Large intestine (tissue), 3 donors: Measurements from ENCODE around the gene ABHD2. TPM values are rescaled to one million over a fixed set of nuclear protein-coding genes. Genes with fewer than 3 reads are reported as not detected.

Experiments used
- DNase-seq, 2 donors: peaks; one replicate each; pipeline versions ENCODE4 v3.0.0 to v3.0.0-alpha.2; 2013
- H3K27ac ChIP-seq: one replicate; pipeline ENCODE4 v1.5.1; 2013; ENCODE audit warnings: low read length
- H3K27me3 ChIP-seq: 2 replicates; pipeline ENCODE4 v1.6.1; 2013; ENCODE audit warnings: low read length; ENCODE audit not compliant: control insufficient read depth, insufficient read depth
- H3K36me3 ChIP-seq: 2 replicates; pipeline ENCODE4 v1.6.1; 2013; ENCODE audit warnings: low read length; ENCODE audit not compliant: control insufficient read depth, insufficient read depth
- H3K4me1 ChIP-seq: one replicate; pipeline ENCODE4 v1.6.1; 2013; ENCODE audit warnings: low read length; ENCODE audit not compliant: control insufficient read depth, insufficient read depth
- H3K4me3 ChIP-seq: one replicate; pipeline ENCODE4 v1.5.1; 2013; ENCODE audit warnings: low read length
- H3K9me3 ChIP-seq: one replicate; pipeline ENCODE4 v1.6.1; 2013; ENCODE audit warnings: mild to moderate bottlenecking, low read depth, low read length, moderate library complexity; ENCODE audit not compliant: control insufficient read depth
- WGBS: methylation state at CpG from one replicate; pipeline ENCODE4 v1.1.5; 2013; ENCODE audit warnings: low lambda C conversion rate; ENCODE audit not compliant: insufficient coverage; 5-methylcytosine and 5-hydroxymethylcytosine counted together
- polyA plus RNA-seq: library from polyadenylated mRNA; unstranded; fragments of 120-200 nt; gene quantifications from one replicate; pipeline ENCODE4 v1.2.1, GENCODE V29; 2013

The ABHD2 gene
- polyA plus RNA-seq, 1 donor, result 58.1 TPM

DNA sequence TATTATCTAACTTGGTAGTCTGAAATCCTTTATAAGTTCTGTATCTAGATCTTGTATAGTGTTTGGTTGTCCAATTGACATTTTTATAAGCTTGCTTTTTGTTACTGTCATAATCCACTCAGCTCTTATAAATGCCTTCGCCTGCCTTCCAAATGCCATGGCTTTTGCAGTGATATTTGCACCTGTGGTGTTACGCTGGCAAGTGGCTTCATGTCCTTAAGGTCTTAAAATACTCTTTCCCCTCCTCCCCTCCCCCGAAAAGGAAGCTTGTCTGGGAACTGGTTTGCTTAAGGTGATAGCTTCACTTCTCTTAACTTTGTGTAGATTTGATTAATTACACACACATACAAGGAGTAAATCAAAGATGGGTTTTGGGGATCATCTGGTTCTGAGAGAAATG lies 62.0 kb downstream of the ABHD2 start:
- Histone ChIP-seq H3K36me3 (peaks cover 19% of the 10 kb centered on the region), H3K27ac (peak overlapping the region; percentile 13), H3K4me3 (no peak overlapping the region), H3K4me1 (peaks cover 3% of the 10 kb centered on the region), H3K27me3 (no peaks in the 10 kb centered on the region), H3K9me3 (no peaks in the 10 kb centered on the region)
- DNase-seq, result no peak
- 50% methylated on average over 3 of the region's 3 CpGs for WGBS

DNA sequence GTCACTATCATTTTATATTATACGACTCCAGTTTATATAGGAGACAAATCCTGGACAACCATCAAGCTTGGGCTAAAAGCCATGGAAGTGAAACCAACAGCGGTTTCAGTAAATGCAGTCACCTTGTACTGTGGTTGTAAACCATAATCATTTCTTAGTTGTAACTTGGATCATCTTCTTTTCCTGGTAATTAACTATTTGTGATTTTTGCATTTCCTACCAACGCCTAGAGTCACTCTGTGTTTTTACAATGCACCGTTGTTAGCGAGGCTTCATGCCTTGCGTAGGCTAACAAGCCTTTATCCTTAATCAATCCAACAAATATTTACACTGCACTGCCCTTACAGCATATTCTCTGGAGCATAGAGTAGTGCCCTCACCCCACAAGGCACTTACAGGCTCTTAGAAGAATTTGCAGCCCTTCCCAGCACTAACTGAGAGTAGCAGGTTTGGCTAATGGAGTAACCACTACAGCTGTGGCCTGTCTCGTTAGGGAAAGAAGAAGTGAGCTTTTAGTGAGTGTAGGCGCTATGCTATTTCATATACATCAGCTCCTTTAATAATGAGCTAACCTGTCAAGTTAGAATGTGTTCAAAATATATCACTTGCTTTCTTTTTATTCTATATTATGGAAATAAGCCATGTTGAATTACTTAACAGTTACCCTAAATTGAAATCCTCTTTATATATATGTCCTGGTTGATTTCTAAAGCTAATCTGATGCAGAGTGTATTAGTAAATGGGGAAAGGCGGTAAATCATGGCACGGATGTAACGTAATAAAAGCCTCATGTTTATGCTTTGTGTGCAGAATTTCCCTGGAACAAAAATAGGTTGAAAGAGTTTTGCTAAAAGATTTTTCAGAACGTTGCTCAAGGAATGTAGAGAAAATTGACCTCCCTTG lies 62.8 kb downstream of the ABHD2 start:
- 64% methylated on average over 5 of the region's 12 CpGs for WGBS
- Histone ChIP-seq H3K27ac (peak overlapping the region; percentile 13), H3K27me3 (no peaks in the 10 kb centered on the region), H3K36me3 (peaks cover 25% of the 10 kb centered on the region), H3K4me3 (no peak overlapping the region), H3K4me1 (peaks cover 3% of the 10 kb centered on the region), H3K9me3 (no peaks in the 10 kb centered on the region)
- peak; percentile 31 to 68 for DNase-seq

DNA sequence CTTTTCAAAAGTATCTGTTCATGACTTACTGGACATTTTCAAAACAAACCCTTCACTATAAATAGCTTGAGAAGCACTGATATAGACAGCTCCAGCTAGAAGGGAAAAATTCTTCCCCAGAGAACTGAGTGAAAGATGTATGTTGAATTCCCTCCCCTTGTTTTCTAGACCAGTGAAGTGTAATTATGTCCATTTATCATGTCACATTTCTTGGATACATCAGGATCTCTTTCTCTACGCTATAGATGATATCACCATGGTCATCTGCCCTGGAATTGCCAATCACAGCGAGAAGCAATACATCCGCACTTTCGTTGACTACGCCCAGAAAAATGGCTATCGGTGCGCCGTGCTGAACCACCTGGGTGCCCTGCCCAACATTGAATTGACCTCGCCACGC lies 66.9 kb downstream of the ABHD2 start:
- Histone ChIP-seq H3K4me3 (no peak overlapping the region), H3K36me3 (peaks cover 42% of the 10 kb centered on the region), H3K4me1 (peaks cover 3% of the 10 kb centered on the region), H3K27me3 (no peaks in the 10 kb centered on the region), H3K27ac (no peak overlapping the region), H3K9me3 (no peaks in the 10 kb centered on the region)
- DNase-seq, result no peak
- WGBS, result 100% methylated on average over 1 of the region's 10 CpGs

DNA sequence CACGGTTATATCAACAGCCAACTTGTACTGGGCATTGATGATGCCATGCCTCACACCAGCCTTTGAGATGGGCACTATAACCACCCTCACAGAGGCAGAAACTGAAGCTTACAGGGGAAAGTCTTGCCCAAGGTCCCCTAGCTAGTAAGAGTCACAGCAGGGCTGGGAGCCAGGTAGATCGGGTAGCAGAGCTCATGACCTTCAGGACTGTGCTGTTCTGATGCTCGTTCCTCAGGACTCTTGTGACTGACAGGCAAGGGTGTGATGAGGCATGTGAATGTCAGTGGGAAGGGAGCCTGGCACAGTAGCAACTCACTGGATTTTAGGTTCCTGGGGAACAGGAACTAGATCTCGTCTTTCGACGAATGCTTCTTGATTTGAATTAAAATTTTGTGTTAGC lies 67.4 kb downstream of the ABHD2 start:
- Histone ChIP-seq H3K27ac (no peak overlapping the region), H3K9me3 (no peaks in the 10 kb centered on the region), H3K36me3 (peaks cover 45% of the 10 kb centered on the region), H3K4me3 (no peak overlapping the region), H3K27me3 (no peaks in the 10 kb centered on the region), H3K4me1 (no peaks in the 10 kb centered on the region)
- no peak for DNase-seq
- WGBS, result no CpG with 5 or more reads among the region's 6 CpGs

DNA sequence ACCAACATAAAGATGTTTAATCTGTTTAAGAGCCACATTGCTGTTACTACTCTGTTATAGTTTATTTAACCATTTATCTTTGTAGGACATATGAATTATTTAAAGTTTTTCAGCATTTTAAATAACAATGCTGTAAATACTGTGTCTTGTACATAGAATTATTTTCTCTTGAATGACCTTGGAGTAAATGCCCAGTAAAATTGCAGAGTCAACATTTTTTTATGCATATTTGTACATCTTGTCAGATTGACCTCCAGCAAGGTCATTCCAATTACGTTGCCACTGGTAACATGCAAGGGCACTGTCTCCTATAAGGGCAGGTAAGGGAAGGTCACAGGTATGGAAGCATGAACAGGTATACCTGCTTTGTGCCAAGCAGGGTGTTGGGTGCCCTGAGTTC lies 68.8 kb downstream of the ABHD2 start:
- no peaks in the 10 kb centered on the region for H3K4me1 ChIP-seq
- no peak overlapping the region for H3K27ac ChIP-seq
- no CpG with 5 or more reads among the region's 1 CpG for WGBS
- H3K36me3 ChIP-seq, result peaks cover 48% of the 10 kb centered on the region
- H3K9me3 ChIP-seq, result no peaks in the 10 kb centered on the region
- DNase-seq, result no peak
- no peaks in the 10 kb centered on the region for H3K27me3 ChIP-seq
- H3K4me3 ChIP-seq, result no peak overlapping the region

DNA sequence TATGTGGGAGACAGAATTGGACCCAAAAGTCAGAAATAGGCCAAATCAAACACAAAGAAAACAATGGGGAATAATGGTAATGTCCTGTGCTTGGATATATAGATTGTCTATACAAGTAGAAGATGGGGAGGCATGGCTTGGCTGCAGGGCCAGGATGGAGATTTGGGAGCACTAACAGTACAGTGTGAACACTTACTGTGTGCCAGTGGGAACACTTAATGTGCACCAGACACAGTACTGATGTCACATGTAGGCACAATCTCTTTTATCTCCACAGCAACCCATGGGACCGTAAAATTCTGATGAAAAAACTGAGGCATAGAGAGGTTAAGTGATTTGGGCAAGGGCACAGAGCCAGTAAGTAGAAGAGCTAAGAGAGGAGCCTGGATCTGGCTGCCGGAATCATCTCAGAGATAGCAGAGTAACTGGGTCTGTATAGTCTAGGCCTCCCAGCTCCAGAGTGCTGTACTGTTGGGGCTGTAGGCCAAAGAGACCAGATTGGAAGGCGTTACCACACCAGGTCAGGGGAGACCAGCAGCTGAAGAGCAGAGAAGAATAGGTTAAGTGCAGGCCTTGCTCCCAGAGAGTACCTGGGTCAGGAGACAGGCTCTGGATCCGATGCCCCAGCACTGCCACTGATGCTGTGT lies 69.8 kb downstream of the ABHD2 start:
- no peaks in the 10 kb centered on the region for H3K27me3 ChIP-seq
- WGBS, result no CpG with 5 or more reads among the region's 4 CpGs
- H3K9me3 ChIP-seq, result no peaks in the 10 kb centered on the region
- peaks cover 44% of the 10 kb centered on the region for H3K36me3 ChIP-seq
- H3K4me1 ChIP-seq, result no peaks in the 10 kb centered on the region
- DNase-seq, result no peak
- no peak overlapping the region for H3K27ac ChIP-seq
- H3K4me3 ChIP-seq, result no peak overlapping the region

DNA sequence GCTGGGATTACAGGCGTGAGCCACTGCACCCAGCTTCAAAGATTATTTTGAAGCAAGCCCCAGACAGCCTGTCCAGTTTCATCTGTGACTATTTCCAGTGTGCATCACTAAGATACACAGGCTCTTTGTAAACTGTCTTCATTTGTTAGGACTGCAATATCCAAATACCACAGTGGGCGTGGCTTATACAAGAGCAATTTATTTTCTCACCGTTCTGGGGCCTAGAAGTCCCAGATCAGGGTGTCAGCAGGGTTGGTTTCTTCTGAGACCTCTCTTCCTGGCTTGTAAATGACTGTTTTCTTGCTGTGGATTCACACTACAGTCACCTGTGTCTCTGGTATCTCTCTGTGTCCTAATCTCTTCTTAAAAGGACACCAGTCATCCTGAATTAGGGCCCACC lies 73.4 kb downstream of the ABHD2 start:
- no CpG with 5 or more reads among the region's 3 CpGs for WGBS
- no peaks in the 10 kb centered on the region for H3K9me3 ChIP-seq
- no peak for DNase-seq
- peaks cover 8% of the 10 kb centered on the region for H3K4me1 ChIP-seq
- no peak overlapping the region for H3K27ac ChIP-seq
- H3K27me3 ChIP-seq, result no peaks in the 10 kb centered on the region
- H3K4me3 ChIP-seq, result no peak overlapping the region
- H3K36me3 ChIP-seq, result peaks cover 31% of the 10 kb centered on the region

DNA sequence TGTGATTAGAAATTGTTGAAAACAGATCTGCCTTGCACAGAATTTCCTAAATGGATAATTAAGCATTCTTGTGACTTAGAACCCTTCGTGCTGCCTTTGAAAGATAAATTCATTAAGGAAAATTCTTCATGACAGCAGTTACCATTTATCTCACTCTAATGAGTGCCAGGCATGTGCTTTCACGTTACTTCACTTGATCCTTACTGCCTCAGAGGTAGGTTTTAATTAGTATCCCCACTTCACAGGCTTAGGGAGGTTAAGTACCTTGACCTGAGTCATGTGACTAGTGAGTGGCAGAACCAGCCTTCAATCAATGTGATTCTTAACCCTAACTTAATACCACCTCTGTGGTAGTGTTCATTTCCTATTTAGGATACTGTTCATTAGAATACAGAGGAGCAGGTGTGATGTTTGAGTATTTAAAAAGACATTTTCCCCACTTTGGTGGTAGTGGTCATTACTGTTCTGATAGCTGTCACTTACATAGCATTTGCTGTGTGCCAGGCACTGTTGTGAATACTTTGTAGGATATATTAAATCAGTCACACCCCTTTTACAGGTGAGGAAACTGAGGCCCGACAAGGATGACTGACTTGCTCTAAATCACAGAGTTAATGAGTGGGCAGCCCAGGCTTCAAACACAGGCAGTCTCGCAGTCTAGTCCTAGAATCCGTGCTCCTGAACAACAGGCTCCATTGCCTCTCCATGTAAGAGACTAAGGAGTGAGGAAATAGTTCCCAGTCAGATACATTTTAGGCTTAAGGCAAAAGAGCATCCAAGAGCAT lies 75.2 kb downstream of the ABHD2 start:
- Histone ChIP-seq H3K4me3 (no peak overlapping the region), H3K36me3 (peaks cover 24% of the 10 kb centered on the region), H3K27me3 (no peaks in the 10 kb centered on the region), H3K9me3 (no peaks in the 10 kb centered on the region), H3K4me1 (peaks cover 8% of the 10 kb centered on the region), H3K27ac (no peak overlapping the region)
- DNase-seq, result no peak
- WGBS, result no CpG with 5 or more reads among the region's 5 CpGs

DNA sequence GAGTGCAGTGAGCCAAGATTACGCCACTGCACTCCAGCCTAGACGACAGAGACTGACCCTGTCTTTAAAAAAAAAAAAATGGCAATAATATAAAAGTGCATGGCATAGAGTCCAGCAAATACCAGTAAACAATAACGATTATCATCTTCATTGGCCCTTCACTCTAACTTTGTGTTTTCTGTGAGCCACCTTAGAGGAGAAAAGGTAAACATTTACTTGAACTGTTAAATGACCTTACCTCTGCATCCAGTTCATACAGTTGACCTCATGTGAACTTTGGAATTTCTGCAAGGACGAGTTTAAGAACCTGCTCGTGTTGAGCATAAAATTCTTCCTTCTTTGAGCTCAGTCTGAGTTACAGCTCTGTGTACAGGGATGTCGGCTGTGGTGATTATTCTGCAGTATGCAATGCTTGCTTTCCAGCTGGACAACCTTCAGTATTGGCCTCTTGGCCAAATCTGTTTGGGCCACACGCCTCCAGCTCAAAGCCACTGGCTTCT lies 76.5 kb downstream of the ABHD2 start:
- Histone ChIP-seq H3K9me3 (no peaks in the 10 kb centered on the region), H3K27ac (no peak overlapping the region), H3K4me1 (peaks cover 8% of the 10 kb centered on the region), H3K27me3 (no peaks in the 10 kb centered on the region), H3K36me3 (peaks cover 20% of the 10 kb centered on the region), H3K4me3 (no peak overlapping the region)
- WGBS, result 49% methylated on average over 3 of the region's 7 CpGs
- DNase-seq, result peak; percentile 9 to 41

DNA sequence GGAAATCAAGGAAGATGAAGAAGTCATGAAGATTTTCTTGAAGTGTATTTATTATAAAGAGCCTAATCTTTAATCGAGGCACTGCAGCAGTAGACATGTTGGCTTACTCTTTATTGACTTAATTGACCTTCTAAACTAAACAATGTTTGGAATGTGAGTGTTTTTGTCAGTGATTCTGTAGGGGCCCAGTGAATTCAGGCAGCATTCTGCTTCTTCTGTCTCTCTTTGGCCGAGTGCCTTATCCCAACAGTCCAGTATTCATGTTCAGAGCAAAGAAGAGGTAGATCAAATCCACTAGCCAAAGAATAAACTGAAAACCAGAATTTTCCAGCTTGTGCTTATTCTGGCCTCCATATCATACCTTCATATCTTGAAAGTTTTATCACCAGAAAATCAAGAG lies 77.4 kb downstream of the ABHD2 start:
- H3K9me3 ChIP-seq, result no peaks in the 10 kb centered on the region
- H3K4me1 ChIP-seq, result peaks cover 8% of the 10 kb centered on the region
- no peak for DNase-seq
- WGBS, result 40% methylated on average over 1 of the region's 2 CpGs
- peaks cover 17% of the 10 kb centered on the region for H3K36me3 ChIP-seq
- H3K4me3 ChIP-seq, result no peak overlapping the region
- H3K27me3 ChIP-seq, result no peaks in the 10 kb centered on the region
- no peak overlapping the region for H3K27ac ChIP-seq
